Chondrocyte (in vitro differentiated cells): ENCODE results near the gene MDH2. TPM values are rescaled to one million over a fixed set of nuclear protein-coding genes. Genes with fewer than 3 reads are reported as not detected.
A peak's percentile ranks its signal among the peaks of the same experiment; 100 is the strongest.

Experiments
- DNase-seq: peaks from one replicate; pipeline ENCODE4 v3.0.0; 2021; ENCODE audit warnings: mixed read lengths, low spot score
- H3K27ac Mint-ChIP-seq: one replicate; pipeline ENCODE4 v1.8.0; 2021; ENCODE audit warnings: mild to moderate bottlenecking, moderate library complexity, mixed read lengths; ENCODE audit not compliant: unreplicated experiment
- H3K27me3 Mint-ChIP-seq: 2 replicates; pipeline ENCODE4 v1.8.0; 2021; ENCODE audit warnings: low read depth, mixed read lengths
- H3K36me3 Mint-ChIP-seq: 2 replicates; pipeline ENCODE4 v1.8.0; 2021; ENCODE audit warnings: low read depth, mixed read lengths
- H3K4me1 Mint-ChIP-seq: 2 replicates; pipeline ENCODE4 v1.8.0; 2021; ENCODE audit warnings: low read depth, mild to moderate bottlenecking, mixed read lengths
- H3K4me3 Mint-ChIP-seq: one replicate; pipeline ENCODE4 v1.8.0; 2021; ENCODE audit warnings: mild to moderate bottlenecking, moderate library complexity, mixed read lengths; ENCODE audit not compliant: unreplicated experiment
- H3K9me3 Mint-ChIP-seq: 2 replicates; pipeline ENCODE4 v1.8.0; 2021; ENCODE audit warnings: low read depth, mixed read lengths
- total RNA-seq: library from RNA; stranded (reverse); gene quantifications from 3 replicates; pipeline ENCODE4 v1.2.1, GENCODE V29; 2021
- TF ChIP-seq, protein P1 (sequence below): fragments of 200-600 bp; sonication (generic); IDR thresholded peaks from 2 replicates; pipeline ENCODE4 v1.5.0; 2021; ENCODE audit warnings: antibody characterized with exemption, mild to moderate bottlenecking, moderate library complexity

Gene MDH2
- total RNA-seq, 1 donor from 2014 or later: 119 TPM

DNA sequence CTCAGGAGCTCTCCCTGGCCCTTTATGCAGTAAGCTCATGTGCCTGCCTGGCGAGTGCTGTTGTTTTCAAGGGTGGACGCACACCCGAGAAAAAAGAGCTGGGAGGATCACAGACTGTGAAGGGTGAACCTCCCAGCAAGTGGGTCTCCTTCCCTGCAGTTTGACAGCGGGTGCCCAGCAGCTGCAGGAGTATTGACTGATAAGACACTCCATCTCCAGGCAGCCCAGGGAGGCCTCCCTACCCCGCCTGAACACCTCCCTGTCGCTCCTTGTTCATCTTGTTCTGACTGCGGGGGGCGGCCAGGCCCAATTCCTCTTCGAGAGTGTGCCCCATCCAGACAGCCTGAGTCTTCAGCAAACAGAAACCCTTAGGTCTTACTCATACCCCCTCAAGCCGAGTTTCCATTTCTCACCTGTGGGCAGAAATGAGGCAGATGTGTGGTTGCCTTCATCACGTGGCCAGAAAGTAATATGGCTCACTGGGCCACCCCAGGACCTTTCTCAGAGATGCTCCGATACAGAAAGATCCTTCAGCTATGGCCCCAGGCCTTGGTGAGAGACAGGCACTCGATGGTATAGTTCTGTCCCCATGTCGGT, 17.2 kb downstream of the MDH2 start:
- peaks cover 19% of the 10 kb centered on the region for H3K4me1 Mint-ChIP-seq
- DNase-seq: no peak
- no peak overlapping the region for H3K4me3 Mint-ChIP-seq
- peaks cover 44% of the 10 kb centered on the region for H3K36me3 Mint-ChIP-seq
- no peaks in the 10 kb centered on the region for H3K27me3 Mint-ChIP-seq
- TF ChIP-seq, protein P1, sequence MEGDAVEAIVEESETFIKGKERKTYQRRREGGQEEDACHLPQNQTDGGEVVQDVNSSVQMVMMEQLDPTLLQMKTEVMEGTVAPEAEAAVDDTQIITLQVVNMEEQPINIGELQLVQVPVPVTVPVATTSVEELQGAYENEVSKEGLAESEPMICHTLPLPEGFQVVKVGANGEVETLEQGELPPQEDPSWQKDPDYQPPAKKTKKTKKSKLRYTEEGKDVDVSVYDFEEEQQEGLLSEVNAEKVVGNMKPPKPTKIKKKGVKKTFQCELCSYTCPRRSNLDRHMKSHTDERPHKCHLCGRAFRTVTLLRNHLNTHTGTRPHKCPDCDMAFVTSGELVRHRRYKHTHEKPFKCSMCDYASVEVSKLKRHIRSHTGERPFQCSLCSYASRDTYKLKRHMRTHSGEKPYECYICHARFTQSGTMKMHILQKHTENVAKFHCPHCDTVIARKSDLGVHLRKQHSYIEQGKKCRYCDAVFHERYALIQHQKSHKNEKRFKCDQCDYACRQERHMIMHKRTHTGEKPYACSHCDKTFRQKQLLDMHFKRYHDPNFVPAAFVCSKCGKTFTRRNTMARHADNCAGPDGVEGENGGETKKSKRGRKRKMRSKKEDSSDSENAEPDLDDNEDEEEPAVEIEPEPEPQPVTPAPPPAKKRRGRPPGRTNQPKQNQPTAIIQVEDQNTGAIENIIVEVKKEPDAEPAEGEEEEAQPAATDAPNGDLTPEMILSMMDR: no peak
- no peaks in the 10 kb centered on the region for H3K9me3 Mint-ChIP-seq
- H3K27ac Mint-ChIP-seq: no peak overlapping the region

GRCh38 chr7:76066716-76067503, 19.0 kb downstream of the MDH2 start:
- DNase-seq: no peak
- peaks cover 19% of the 10 kb centered on the region for H3K4me1 Mint-ChIP-seq
- H3K4me3 Mint-ChIP-seq: no peak overlapping the region
- TF ChIP-seq, protein P1: no peak
- peaks cover 33% of the 10 kb centered on the region for H3K36me3 Mint-ChIP-seq
- H3K27me3 Mint-ChIP-seq: no peaks in the 10 kb centered on the region
- H3K9me3 Mint-ChIP-seq: no peaks in the 10 kb centered on the region
- H3K27ac Mint-ChIP-seq: no peak overlapping the region

DNA sequence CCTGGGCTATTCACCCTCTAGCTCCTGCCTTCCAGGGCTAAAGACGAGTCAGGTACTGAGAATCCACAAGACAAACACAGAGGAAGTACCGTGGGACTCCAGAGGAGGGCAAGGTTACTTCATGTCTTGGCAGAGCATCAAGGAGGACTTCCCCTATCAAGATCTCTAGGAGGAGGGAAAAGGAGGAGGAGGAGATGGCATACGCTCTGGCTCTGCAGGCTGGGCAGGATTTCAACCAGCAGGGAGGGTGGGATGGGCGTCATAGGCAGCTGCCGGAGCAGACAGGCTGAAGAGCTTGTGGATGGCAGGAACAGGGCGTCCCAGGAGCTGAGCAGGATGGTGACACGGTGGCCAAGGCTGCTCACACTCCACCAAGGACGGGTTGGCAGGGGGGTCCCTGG, 21.3 kb downstream of the MDH2 start:
- Mint-ChIP-seq H3K36me3 (peaks cover 22% of the 10 kb centered on the region), H3K27ac (peak overlapping the region; percentile 74), H3K4me1 (peaks cover 19% of the 10 kb centered on the region), H3K27me3 (no peaks in the 10 kb centered on the region), H3K4me3 (no peak overlapping the region), H3K9me3 (no peaks in the 10 kb centered on the region)
- TF ChIP-seq, protein P1: peak; percentile 56
- no peak for DNase-seq

DNA sequence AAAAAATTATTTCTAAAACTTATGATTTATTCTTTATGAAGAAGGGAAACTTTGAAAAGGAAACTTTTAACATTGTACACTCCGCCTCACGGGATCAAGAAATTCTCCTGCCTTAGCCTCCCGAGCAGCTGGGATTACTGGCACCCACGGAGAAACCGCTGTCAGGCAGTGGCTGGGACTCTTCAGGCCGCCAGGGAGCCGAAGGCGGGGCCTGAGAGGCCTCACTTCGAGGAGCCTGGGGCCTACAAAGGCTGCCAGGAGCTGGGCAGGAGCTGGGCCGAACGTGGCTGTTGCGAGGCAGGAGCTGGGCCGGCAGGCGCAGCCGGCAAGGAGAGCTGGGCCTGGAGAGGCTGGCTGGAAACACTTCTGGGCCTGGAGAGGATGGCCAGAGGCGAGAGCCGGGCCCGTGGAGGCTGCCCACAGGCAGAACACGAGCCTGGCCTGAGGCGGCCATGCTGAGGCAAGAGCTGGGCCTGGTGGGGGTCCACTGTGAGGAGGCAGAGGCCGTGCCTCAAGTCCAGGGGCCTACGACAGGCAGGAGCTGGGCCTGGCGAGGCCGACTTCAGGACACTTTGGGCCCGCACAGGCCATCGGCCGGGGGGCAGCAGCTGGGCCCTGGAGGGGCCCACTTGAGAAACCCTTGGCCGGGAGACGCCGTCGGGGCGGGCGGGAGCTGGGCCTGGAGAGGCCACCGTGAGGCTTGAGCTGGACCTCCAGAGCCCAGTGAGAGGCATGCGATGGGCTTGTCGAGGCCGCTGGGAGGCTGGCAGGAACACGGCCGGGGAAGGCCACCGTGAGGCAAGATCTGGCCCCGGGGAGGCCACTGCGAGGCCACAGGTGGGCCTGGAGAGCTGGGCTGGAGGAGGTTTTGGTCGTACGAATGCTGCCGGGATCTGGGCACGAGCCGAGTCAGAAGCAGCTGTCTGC, 23.7 kb downstream of the MDH2 start:
- Mint-ChIP-seq H3K4me1 (peaks cover 19% of the 10 kb centered on the region), H3K9me3 (peaks cover 6% of the 10 kb centered on the region), H3K27me3 (no peaks in the 10 kb centered on the region), H3K4me3 (no peak overlapping the region), H3K36me3 (peaks cover 4% of the 10 kb centered on the region), H3K27ac (no peak overlapping the region)
- no peak for DNase-seq
- TF ChIP-seq, protein P1: no peak
